ENCODE measurements around the gene PLPPR1.

DNA sequence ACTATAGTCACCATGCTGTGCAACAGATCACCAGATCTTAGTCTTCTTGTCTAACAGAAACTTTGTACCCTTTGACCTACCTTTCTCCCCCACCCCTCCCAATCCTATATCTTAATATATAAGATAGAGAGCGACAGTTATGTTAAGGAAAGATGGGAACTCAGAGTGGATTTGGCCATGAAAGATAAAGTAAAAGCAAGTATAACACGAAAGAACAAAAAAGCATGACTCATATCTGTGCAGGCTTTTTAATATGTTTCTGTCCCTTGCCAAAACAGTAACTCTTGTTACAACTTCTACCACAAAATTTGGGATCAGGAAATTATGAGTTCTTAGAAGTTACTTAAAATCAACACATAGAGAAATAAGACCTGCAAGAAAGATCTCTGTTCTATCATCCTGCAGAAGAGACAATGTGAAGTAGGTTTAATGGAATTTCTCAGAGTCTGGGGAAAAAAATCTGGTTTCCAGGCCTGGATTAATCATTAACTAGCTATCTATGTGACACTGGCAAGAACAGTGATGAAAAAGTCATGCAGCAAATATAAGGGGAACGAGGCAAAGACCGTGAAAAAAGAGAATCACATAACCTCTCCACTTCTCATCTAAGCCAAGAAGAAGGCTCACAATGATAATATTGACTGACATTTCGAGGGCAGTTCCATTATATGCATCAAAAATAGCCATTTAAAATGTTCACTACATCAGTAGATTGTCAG, 337.7 kb downstream of the PLPPR1 start:
- no peak for TF ChIP-seq CTCF (conservative IDR thresholded peaks at IDR 0.05)
- TF ChIP-seq ZFX (IDR thresholded peaks at IDR 0.05): no peak
